Vagina (tissue), 2 donors: Measurements from ENCODE around the gene KCNG3.

ENCODE experiments used
- CTCF ChIP-seq, 3 experiments: fragments of 450-650 bp in 2 of 3; fragments of 200-600 bp in 1 of 3; sonication (generic) in 1 of 3; IDR thresholded peaks; one replicate each; pipeline ENCODE4 v1.5.1; 2017 to 2019; ENCODE audit warnings: antibody characterized with exemption in 3 of 3, mild to moderate bottlenecking in 2 of 3, moderate library complexity in 2 of 3
- POLR2AphosphoS5 ChIP-seq, 2 donors: sonication (generic); formaldehyde crosslinking; IDR thresholded peaks; one replicate each; pipeline ENCODE4 v1.9.0; 2017; ENCODE audit warnings: antibody characterized with exemption in 2 of 2, mild to moderate bottlenecking in 2 of 2, low read depth in 1 of 2; ENCODE audit not compliant: insufficient read depth in 1 of 2

- TF ChIP-seq POLR2AphosphoS5 (IDR thresholded peaks at IDR 0.05; ENCODE audit: insufficient read depth in 1 of 2, low read depth in 1 of 2) (no peak), CTCF (IDR thresholded peaks at IDR 0.05) (no peak)
Measured at GRCh38 chr2:42493468-42494354, at the start of gene KCNG3.
